ENCODE results near the gene RNF115. TPM values are rescaled to one million over a fixed set of nuclear protein-coding genes. Genes with fewer than 3 reads are reported as not detected.

The RNF115 gene
- total RNA-seq, 4 donors from 2014 or later, result 34.3 to 54.9 (median 39.9) TPM

DNA sequence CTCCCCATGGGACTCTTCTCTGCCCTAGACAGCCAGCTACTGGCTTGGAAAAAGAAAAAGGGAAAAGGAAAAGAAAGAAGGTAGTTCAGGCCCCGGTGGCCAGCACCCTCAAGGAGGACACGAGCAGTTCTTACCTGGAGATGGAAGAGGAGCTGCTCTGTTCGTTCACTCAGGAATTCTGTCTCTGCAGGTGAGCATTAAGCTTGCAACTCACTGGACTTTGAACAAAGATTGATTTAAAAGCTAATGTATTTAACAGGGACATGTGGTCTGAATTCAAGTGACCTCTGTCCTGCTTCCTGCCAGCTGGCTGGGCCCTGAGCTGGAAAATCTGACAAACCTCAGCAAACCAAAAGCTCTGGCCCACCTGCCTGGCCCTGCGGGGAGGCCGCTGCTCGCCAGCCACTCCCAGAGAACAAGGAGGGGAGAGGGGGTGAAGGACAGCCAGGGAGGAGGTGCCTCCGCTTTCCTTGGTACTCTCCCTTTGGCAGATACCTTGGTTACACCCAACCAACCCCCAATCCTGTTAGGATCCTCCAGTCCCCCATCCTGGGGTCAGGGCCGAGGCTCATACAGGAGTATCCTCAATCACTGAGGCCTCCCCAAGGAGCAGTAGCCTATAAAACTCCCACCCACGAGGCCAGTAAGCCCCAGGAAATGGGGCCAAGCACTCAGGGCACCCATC is 116.6 kb downstream of the RNF115 start, which contains the start of gene PDZK1:
TSS of gene PDZK1 (minus strand) at position 186 of the 685 bp plus-strand sequence. CDS start 19,347 bp downstream, outside the sequence.
- Histone ChIP-seq H3K27me3 (no peaks in the 10 kb centered on the region), H3K36me3 (no peaks in the 10 kb centered on the region), H3K9me3 (no peaks in the 10 kb centered on the region), H3K4me3 (no peak within 1 kb of the TSS), H3K4me1 (peaks cover 0 to 10% (median 0%) of the 10 kb centered on the region in 3 donors), H3K27ac (no peak within 1 kb of the TSS)
- WGBS, 2 donors (ENCODE audit: low coverage in 1 of 2), result 62 to 80% methylated on average over 1 to 2 of the region's 9 CpGs
- ATAC-seq, result no peak
- TF ChIP-seq CTCF (IDR thresholded peaks at IDR 0.05), result no peak

GRCh38 chr1:145706086-145706664 is 117.7 kb downstream of the RNF115 start:
- Histone ChIP-seq H3K27ac (no peak overlapping the region), H3K4me3 (no peak overlapping the region), H3K27me3 (no peaks in the 10 kb centered on the region), H3K9me3 (no peaks in the 10 kb centered on the region), H3K4me1 (peaks cover 0 to 4% (median 0%) of the 10 kb centered on the region in 3 donors), H3K36me3 (no peaks in the 10 kb centered on the region)
- TF ChIP-seq POLR2AphosphoS5 (IDR thresholded peaks at IDR 0.05) (no peak), CTCF (IDR thresholded peaks at IDR 0.05) (no peak)
- ATAC-seq, result no peak
- WGBS, 2 donors (ENCODE audit: low coverage in 1 of 2), result 89 to 100% methylated on average over 1 to 2 of the region's 2 CpGs

DNA sequence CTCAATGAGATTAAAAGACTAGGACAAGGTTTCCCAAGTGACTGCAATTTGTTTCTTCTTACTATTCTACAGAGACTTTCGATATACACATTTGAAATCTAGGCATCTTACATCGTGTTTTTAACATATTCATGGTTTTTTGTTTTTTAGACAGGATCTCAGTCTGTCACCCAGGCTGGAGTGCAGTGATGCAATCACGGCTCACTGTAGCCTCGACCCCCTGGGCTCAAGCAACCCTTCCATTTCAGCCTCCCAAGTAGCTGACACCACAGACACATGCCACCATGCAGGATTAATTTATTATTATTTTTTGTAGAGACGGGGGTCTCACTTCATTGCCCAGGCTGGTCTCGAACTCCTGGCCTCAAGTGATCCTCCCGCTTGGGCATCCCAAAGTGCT is 118.3 kb downstream of the RNF115 start:
- Histone ChIP-seq H3K4me1 (no peaks in the 10 kb centered on the region), H3K9me3 (no peaks in the 10 kb centered on the region), H3K4me3 (no peak overlapping the region), H3K27ac (no peak overlapping the region), H3K27me3 (no peaks in the 10 kb centered on the region), H3K36me3 (no peaks in the 10 kb centered on the region)
- TF ChIP-seq CTCF (IDR thresholded peaks at IDR 0.05) (no peak), EP300 (IDR thresholded peaks at IDR 0.05) (no peak), POLR2AphosphoS5 (IDR thresholded peaks at IDR 0.05) (no peak), POLR2A (IDR thresholded peaks at IDR 0.05) (no peak)
- ATAC-seq, result no peak
- WGBS, 2 donors (ENCODE audit: low coverage in 1 of 2), result 78 to 91% methylated on average over 4 to 7 of the region's 7 CpGs

DNA sequence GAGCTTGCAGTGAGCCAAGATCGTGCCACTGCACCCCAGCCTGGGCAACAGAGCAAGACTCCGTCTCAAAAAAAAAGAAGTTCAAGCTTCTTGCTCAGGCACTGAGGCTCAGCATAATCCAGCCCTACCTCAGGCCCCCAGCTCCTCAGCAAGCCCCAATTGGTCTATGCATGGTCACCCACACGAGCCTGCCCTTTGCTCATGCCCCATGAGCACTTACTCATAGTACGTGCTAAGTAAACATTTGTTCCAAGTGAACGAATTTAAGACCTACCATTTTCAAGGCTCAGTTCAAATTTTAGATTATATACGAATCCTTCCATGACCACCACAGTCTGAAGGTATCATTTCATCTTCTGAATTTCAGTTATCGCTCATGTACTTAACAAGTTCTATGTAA is 121.1 kb downstream of the RNF115 start:
- no peaks in the 10 kb centered on the region for H3K9me3 ChIP-seq
- 77 to 85% methylated on average over 7 of the region's 7 CpGs for WGBS, 2 donors (ENCODE audit: low coverage in 1 of 2)
- H3K4me3 ChIP-seq, result no peak overlapping the region
- TF ChIP-seq CTCF (IDR thresholded peaks at IDR 0.05) (no peak), EP300 (IDR thresholded peaks at IDR 0.05) (no peak), POLR2A (IDR thresholded peaks at IDR 0.05) (no peak), POLR2AphosphoS5 (IDR thresholded peaks at IDR 0.05) (no peak)
- H3K27me3 ChIP-seq, result no peaks in the 10 kb centered on the region
- no peaks in the 10 kb centered on the region for H3K4me1 ChIP-seq
- no peak for ATAC-seq
- H3K27ac ChIP-seq, result no peak overlapping the region
- no peaks in the 10 kb centered on the region for H3K36me3 ChIP-seq

- Histone ChIP-seq H3K4me3 (no peak overlapping the region), H3K36me3 (no peaks in the 10 kb centered on the region), H3K4me1 (no peaks in the 10 kb centered on the region), H3K9me3 (no peaks in the 10 kb centered on the region), H3K27ac (no peak overlapping the region), H3K27me3 (no peaks in the 10 kb centered on the region)
- TF ChIP-seq CTCF (IDR thresholded peaks at IDR 0.05), result no peak
- TF ChIP-seq EP300 (IDR thresholded peaks at IDR 0.05), result no peak
- TF ChIP-seq POLR2A (IDR thresholded peaks at IDR 0.05), result no peak
- no peak for TF ChIP-seq POLR2AphosphoS5 (IDR thresholded peaks at IDR 0.05)
- ATAC-seq, result no peak
- 77 to 90% methylated on average over 2 of the region's 2 CpGs for WGBS, 2 donors (ENCODE audit: low coverage in 1 of 2)
Observed at GRCh38 chr1:145702052-145702451, 121.8 kb downstream of the RNF115 start.

Data from gastroesophageal sphincter (tissue), 4 donors.